GM12878 (cell line): ENCODE measurements around the gene TUT4. TPM values are rescaled to one million over a fixed set of nuclear protein-coding genes. Genes with fewer than 3 reads are reported as not detected.

Experiments used
- BCL3 ChIP-seq: IDR thresholded peaks from 2 replicates; pipeline ENCODE4 v1.6.1; 2011; ENCODE audit warnings: borderline replicate concordance, low read depth, mild to moderate bottlenecking, moderate library complexity, low read length; ENCODE audit not compliant: insufficient read depth, poor library complexity, severe bottlenecking
- CREB1 ChIP-seq: IDR thresholded peaks from 2 replicates; pipeline ENCODE4 v1.6.1; 2012; ENCODE audit warnings: low read depth, mild to moderate bottlenecking, inconsistent platforms
- EGR1 ChIP-seq, 2 experiments: IDR thresholded peaks; 1 replicate in 1 of 2; 2 replicates in 1 of 2; pipeline ENCODE4 v1.6.1; 2011 to 2012; ENCODE audit warnings: low read depth in 2 of 2, low read length in 2 of 2, borderline replicate concordance in 1 of 2, mild to moderate bottlenecking in 1 of 2, moderate library complexity in 1 of 2
- ELK1 ChIP-seq: IDR thresholded peaks from 2 replicates; pipeline ENCODE4 v1.6.1; 2012; ENCODE audit warnings: low read depth, low read length, improper control_type of control experiment
- EP300 ChIP-seq, 2 experiments: fragments of 150-350 bp in 1 of 2; IDR thresholded peaks; 2 replicates each; pipeline ENCODE4 v1.6.1; 2011 to 2012; ENCODE audit warnings: low read depth in 2 of 2, low read length in 2 of 2, borderline replicate concordance in 1 of 2, improper control_type of control experiment in 1 of 2, inconsistent platforms in 1 of 2; ENCODE audit not compliant: control insufficient read depth in 1 of 2
- ESRRA ChIP-seq: IDR thresholded peaks from 2 replicates; pipeline ENCODE4 v1.6.1; 2012; ENCODE audit warnings: mild to moderate bottlenecking, low read length, improper control_type of control experiment
- HDAC6 ChIP-seq: fragments of 200-600 bp; sonication (generic); IDR thresholded peaks from one replicate; pipeline ENCODE4 v1.8.0; 2017; ENCODE audit warnings: antibody characterized with exemption; ENCODE audit not compliant: unreplicated experiment
- IRF4 ChIP-seq: IDR thresholded peaks from 2 replicates; pipeline ENCODE4 v1.6.1; 2011; ENCODE audit warnings: low read depth, low read length
- MXI1 ChIP-seq: fragments of 150-350 bp; IDR thresholded peaks from 2 replicates; pipeline ENCODE4 v1.6.1; 2011; ENCODE audit warnings: low read depth, mild to moderate bottlenecking, inconsistent platforms, low read length, improper control_type of control experiment
- NR2F1 ChIP-seq: fragments of 450-650 bp; conservative IDR thresholded peaks from 2 replicates; pipeline ENCODE4 v1.6.1; 2017; ENCODE audit warnings: mild to moderate bottlenecking
- POLR2A ChIP-seq: IDR thresholded peaks from 2 replicates; pipeline ENCODE4 v1.6.1; 2011; ENCODE audit warnings: low read depth, mild to moderate bottlenecking, low read length
- POLR2AphosphoS5 ChIP-seq: IDR thresholded peaks from 2 replicates; pipeline ENCODE4 v1.6.1; 2011; ENCODE audit warnings: mild to moderate bottlenecking, low read length, inconsistent platforms
- PRDM15 ChIP-seq: fragments of 450-650 bp; formaldehyde crosslinking; IDR thresholded peaks from 2 replicates; pipeline ENCODE4 v1.4.0; 2020; ENCODE audit warnings: mild to moderate bottlenecking, moderate library complexity
- RCOR1 ChIP-seq: conservative IDR thresholded peaks from 2 replicates; pipeline ENCODE4 v1.6.1; 2012; ENCODE audit warnings: low read depth, low read length, improper control_type of control experiment
- SPI1 ChIP-seq: IDR thresholded peaks from 2 replicates; pipeline ENCODE4 v1.6.1; 2011; ENCODE audit warnings: low read depth, mild to moderate bottlenecking, low read length, moderate library complexity, borderline replicate concordance; ENCODE audit not compliant: insufficient read depth
- SUPT20H ChIP-seq: IDR thresholded peaks from 2 replicates; pipeline ENCODE4 v1.6.1; 2011; ENCODE audit warnings: low read depth, mild to moderate bottlenecking, low read length, moderate library complexity, borderline replicate concordance; ENCODE audit not compliant: control insufficient read depth
- YY1 ChIP-seq: IDR thresholded peaks from 2 replicates; pipeline ENCODE4 v1.6.1; 2011; ENCODE audit warnings: low read depth, mild to moderate bottlenecking, low read length
- ZNF384 ChIP-seq: IDR thresholded peaks from 2 replicates; pipeline ENCODE4 v1.6.1; 2012; ENCODE audit warnings: low read depth, mild to moderate bottlenecking, low read length, improper control_type of control experiment, borderline replicate concordance
- ZNF687 ChIP-seq: fragments of 450-650 bp; IDR thresholded peaks from 2 replicates; pipeline ENCODE4 v1.6.1; 2017; ENCODE audit warnings: mild to moderate bottlenecking, moderate library complexity
- polyA plus RNA-seq, 11 experiments: library from polyadenylated mRNA; depleted of rRNA in 4 of 11; unstranded in 6 of 11; stranded (reverse) in 5 of 11; fragments of >200 nt; fragmentation: Nextera tagmentation in 4 of 11; fragmentation: Illumina TruSeq in 1 of 11; extraction: Ambion mirVana in 4 of 11; extraction: Trizol in 1 of 11; gene quantifications; 1 replicate in 1 of 11; 2 replicates in 10 of 11; pipeline versions ENCODE4 v1.2.1 to v1.2.3, GENCODE V29; 2011 to 2016; ENCODE audit warnings: inconsistent platforms in 2 of 11, missing spikeins in 2 of 11, low read depth in 1 of 11
- total RNA-seq, 4 experiments: library from RNA; depleted of rRNA in 3 of 4; stranded (reverse); fragments of >200 nt in 3 of 4; fragmentation: Illumina TruSeq in 1 of 4; extraction: Trizol in 1 of 4; gene quantifications; 2 replicates each; pipeline versions ENCODE4 v1.2.1 to v1.2.3, GENCODE V29; 2013 to 2021

The TUT4 gene
- total and polyA plus RNA-seq, 10 of the 15 experiments (the other 5 are each of a cell fraction or from before 2014, with no cell fraction given), result 9.4 to 40.7 (median 27.6) TPM

GRCh38 chr1:52601991-52602855, 49.3 kb upstream of the TUT4 start, which contains the start of gene GPX7 (continued):
- TF ChIP-seq RCOR1, result no peak
- no peak for TF ChIP-seq EGR1 (IDR thresholded peaks at IDR 0.05; ENCODE audit: borderline replicate concordance in 1 of 2, low read depth in 2 of 2, low read length in 2 of 2)
- TF ChIP-seq MXI1, result no peak
- TF ChIP-seq POLR2AphosphoS5, result no peak
- peak; percentile 77 for TF ChIP-seq POLR2A
- peak; percentile 67 for TF ChIP-seq ZNF687
- TF ChIP-seq CREB1, result no peak
- no peak for TF ChIP-seq ZNF384
- TF ChIP-seq NR2F1, result peak; percentile 59; the same call in 1 of the 2 replicates
- TF ChIP-seq ESRRA, result no peak
- TF ChIP-seq ELK1, result no peak
- TF ChIP-seq PRDM15 (CRISPR knock-in tag), result no peak
- TF ChIP-seq HDAC6, result no peak
- TF ChIP-seq YY1, result peak; percentile 5; the same call in 1 of the 2 replicates
- TF ChIP-seq BCL3, result no peak
- no peak for TF ChIP-seq SPI1
- TF ChIP-seq IRF4, result no peak
- TF ChIP-seq SUPT20H, result no peak
- TF ChIP-seq EP300 (IDR thresholded peaks at IDR 0.05; ENCODE audit: borderline replicate concordance in 1 of 2, control insufficient read depth in 1 of 2, low read depth in 2 of 2, low read length in 2 of 2), result no peak
